HPDE6-E6E7 (cell line): ENCODE results near the gene KCND2.
"Not testable (repeated sequence)": the region's sequence is repeated elsewhere in the genome, so short reads cannot be mapped to it uniquely, and the experiment has no call there.

Experiments
- DNase-seq: peaks from one replicate; pipeline ENCODE4 v3.0.0; 2011; ENCODE audit warnings: missing footprints; ENCODE audit errors: extremely low spot score

Gene KCND2

DNA sequence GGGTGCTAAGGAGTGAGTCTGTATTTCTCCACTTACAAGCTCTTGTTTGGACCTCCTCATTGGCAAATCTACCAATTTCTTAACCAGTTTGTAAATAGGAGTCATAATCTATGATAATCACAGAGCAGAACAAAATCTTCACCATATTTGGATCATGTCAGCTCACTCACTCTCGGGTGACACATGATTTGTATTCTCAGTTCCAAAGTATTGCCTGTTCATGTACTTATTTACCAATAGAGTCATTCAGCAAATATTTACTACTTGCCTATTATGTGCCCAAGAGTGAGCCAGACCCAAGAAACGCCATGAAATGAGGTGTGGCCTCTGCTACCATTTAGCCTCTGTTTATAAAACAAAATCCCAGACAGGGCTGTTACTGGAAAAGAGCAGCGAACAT lies 470.2 kb downstream of the KCND2 start:
- peak; percentile 10 for DNase-seq

DNA sequence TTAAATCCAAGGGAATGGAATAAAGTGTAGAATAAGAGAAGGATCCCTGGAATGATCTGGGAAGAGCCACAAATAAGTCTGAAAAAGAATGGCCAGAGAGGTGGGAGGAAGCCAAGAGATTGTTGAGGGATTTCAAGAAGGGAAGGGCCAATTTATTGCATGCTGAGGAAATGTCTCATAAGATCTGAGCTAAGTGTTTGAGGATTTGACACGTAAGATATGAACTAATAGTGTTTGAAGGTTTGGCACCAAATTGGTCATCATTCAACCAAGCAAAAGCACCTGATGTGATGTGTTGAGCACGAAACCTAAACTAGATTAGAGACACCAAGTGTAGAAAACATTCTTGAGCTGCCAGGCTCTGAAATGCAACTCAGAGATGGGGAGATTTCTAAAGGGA lies 487.1 kb downstream of the KCND2 start:
- DNase-seq = no peak

DNA sequence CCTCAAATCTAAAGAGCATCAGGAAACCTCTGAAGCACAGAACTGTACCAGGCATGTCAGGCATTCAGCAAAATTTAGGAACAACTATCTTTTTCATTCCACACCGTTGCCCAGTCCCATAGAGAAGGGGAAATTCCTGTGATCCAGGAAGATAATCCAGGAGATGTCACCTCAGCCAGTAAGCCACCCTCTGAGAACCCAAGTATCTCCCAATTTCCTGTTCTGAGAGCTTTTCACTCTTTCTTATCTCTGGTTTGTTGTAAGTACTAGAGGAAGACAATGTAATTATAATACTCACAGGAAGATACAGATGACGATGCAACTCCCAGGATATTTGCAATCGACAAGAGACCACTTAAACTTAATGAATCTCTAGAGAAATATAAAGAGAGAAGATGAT lies 487.9 kb downstream of the KCND2 start:
- no peak for DNase-seq

DNA sequence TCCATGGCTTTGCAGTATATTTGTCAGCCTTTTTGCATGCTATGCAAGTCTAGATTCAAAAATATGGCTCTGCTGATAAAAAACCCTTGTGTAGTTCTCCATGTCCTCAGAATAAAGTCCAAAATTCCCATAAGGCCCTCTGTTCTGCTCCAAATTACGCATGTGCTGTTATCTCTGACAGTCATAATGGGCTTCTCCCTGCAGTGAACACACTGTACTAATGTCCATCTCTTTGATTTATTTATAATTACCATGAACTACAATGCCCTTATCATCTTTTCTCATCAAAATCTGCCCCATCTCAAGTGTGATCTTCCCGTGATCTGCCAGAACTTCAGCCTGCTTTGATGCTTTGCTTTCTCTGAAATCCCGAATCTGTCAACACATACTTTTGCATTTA lies 497.2 kb downstream of the KCND2 start:
- DNase-seq = no peak

DNA sequence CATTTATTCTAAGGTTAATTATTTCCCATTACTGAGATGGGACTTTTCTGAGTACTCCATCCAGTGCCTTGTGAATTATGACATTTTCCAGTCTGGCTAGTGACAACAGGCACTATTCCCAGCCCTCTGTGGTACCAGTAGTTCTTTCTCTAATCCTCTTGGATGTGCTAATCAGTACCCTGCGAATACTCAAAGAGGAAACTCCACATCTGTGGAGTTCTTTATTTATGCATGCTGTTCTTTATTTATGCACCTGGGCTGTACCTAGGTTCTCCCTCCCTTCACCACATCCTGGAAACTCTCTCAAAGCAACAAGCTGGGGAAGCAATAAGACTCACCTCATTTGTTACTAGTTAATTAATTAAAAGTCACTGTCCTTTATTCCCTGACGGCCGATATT lies 501.5 kb downstream of the KCND2 start:
- DNase-seq = no peak

DNA sequence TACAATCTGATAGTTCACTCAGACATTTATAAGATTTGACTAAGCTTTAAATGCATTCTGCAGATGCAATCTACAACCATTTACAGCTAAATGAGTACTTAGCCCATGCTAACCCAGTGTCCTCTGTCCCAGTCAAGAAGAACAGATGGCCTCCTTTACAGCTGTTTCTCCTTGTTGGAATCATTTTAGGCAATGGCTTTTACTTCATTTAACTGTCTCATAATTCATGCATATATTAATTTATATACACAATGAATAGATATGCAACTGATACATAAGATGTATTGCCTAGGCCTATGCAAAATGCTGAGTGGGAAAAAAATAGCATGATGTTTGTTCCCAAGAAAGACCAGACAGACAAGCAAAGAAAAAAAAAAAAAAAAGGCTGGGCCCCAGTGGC lies 502.8 kb downstream of the KCND2 start:
- DNase-seq = no peak

DNA sequence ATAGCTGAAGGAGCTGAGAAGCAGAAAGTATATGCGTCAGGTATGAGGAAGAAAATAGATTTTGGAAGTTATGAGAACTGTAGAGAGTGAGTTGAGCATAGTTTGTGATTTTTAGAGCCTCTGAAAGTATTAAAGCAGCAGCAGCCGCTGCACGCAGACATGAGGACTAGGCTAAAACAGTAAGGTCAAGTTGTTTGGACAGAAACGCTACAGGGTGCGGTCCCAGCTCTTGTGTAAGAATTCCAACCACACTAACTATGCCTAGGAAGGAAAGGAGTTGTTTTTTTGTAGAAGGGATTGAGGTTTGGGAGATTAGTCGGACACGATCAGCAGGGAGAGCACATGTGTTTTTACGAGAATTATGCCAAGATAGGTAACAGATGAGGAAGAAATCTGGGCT lies 506.1 kb downstream of the KCND2 start:
- DNase-seq = not testable (repeated sequence)

DNA sequence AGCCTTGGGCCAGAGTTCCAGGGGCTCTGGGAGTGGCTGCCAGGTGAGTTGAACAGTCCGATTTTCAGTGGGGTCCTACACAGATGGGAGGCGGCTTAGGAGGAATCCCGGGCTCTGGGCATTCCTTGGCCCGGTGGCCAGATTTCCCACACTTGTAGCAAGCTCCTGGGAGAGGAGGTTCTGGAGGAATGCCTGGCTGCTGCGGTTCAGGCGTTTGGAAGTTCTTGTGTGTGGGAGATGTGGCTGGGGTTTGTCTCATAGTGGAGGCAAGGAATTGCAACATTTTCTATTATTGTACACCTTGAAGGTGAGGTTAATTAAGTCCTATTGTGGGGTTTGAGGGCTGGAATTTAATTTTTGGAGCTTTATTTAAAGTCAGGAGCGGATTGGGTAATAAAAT lies 507.5 kb downstream of the KCND2 start:
- not testable (repeated sequence) for DNase-seq

DNA sequence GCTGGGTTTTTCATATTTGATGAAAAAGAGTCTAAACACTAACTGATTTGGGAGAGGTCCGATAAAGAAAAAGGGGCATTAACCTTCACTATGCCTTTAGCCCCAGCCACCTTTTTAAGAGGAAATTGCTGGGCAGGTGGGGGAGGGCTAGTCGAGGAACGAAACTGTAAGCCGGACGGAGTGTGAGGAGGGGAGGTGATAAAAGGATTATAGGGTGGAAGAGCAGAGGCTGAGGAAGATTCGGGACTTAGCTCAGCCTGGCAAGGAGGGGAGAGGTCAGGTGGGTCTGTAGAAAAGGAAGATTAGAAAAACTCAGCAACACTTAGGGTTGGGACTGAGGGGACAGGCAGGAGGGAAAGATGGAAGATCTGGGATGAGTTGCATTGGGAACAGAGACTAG lies 508.0 kb downstream of the KCND2 start:
- no peak for DNase-seq

DNA sequence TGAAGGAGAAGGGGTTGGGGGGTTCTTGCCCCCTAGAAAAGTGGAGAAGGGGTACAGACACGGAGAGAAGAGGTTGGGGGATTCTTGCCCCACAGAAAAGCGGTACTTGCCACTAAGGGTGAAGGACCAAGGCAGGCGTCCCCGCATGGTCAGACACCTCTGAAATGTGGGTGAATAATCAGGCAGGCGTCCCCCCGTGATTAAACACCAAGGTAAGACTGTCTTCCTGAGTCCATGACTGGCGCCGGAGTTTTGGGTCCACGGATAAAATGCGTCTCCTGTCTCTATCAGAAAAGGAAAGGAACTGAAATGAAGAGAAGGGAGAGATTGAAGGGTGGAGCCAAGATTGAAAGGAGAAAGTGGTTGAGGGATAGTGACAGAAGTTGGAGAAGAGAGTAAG lies 508.9 kb downstream of the KCND2 start:
- not testable (repeated sequence) for DNase-seq

DNA sequence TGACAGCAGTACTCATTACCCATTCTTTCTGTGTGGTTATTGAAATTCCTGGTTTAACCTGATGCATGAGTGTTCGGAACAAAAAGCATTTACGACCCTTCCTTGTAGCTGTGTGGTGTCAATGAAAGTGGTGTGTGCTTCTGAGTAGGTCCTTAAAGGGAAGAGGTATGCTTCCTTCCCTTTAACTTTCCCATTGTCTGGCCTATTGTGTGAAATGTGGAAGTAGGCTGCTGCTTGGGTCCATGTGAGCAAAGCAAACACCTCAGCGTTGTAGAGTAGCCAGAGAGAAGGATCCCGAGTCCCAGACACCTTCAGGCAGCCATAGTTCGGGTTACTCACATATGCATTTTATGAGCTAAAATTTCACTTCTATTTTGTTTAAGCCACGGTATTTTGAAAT lies 510.3 kb downstream of the KCND2 start:
- DNase-seq = no peak

DNA sequence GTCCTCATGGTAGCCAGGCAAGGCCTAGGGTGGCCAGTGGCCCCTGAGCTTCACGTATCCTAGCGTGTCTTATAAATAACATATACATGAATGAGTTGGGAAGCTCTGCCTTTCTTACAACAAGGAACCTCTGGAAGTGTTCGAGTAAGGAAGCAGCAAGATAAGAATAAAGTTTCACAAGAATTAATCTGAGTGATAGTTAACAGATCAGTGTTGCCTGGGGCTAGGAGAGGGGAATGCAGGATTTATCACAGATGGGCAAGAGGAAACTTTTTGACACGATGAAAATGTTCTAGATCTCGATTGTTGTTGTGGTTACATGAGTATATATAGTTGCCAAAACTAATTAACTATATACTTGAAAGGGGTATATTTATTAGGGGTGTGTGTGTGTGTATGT lies 510.7 kb downstream of the KCND2 start:
- DNase-seq = no peak

DNA sequence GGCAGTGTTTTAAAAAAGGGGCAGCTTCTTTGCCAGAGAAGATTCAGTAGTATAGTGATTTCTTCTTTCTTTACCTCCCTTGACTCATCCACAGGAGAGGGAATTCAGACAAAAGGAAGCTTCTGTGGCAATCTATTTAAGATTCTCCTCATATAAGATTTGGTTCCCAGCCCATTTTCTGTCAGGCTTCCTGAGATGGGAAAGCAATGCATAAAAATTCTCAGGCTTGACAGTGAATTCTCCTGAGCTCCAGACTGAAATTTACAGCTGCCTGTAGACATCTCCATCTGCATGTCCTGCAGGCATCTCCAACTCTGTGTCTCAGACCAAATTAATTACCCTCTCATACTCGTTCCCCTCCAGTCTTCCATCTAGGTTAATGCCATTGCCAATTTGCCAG lies 512.1 kb downstream of the KCND2 start:
- no peak for DNase-seq

DNA sequence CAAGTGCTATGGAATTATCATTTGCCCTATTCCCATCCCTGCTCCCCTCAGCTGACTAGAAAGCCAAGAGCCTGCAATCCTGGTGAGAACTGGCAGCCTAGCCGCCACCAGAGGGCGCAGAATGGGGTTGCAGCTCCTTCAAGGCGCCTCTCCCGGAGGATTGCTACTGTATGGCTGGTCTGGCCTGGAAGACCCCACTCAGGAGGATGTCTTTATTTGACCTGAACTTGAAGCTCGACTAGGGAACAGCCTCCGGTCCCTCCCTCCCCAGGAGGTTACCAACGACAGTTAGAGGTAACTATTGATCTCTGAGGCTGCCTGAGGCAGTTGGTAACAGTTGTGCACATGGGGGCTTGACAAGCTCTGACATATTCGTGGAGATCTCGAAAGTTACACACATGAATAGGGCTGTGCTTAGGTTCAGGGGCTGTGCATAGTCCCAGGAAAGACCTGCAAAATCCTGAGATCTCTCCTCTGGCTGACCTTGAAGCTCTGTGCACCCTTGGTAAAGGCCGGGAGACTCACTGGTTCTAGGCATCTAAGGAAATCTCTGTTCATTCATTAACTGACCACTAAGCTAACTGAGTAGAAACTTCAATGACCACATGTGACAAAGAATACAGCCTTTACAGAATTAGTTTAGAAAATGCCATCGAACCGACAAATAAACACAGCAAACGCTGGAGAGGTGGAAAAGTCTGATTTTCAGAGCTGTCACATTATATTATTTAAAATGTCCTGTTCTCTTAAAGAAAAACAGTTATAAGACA lies 519.3 kb downstream of the KCND2 start:
- peak; percentile 23 for DNase-seq

DNA sequence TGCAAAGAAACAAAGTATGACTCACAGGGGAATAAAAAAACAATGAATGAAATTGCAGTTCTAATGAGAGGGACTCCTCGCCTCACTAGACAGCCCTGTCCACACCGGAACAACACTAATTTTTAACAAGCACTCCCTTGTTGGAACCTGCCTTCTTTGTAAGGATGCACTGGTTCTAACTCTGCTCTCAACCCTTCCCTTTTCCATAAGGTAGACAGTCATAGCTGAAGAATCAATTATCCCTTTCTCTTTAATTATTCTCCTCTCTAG lies 519.8 kb downstream of the KCND2 start:
- no peak for DNase-seq

DNA sequence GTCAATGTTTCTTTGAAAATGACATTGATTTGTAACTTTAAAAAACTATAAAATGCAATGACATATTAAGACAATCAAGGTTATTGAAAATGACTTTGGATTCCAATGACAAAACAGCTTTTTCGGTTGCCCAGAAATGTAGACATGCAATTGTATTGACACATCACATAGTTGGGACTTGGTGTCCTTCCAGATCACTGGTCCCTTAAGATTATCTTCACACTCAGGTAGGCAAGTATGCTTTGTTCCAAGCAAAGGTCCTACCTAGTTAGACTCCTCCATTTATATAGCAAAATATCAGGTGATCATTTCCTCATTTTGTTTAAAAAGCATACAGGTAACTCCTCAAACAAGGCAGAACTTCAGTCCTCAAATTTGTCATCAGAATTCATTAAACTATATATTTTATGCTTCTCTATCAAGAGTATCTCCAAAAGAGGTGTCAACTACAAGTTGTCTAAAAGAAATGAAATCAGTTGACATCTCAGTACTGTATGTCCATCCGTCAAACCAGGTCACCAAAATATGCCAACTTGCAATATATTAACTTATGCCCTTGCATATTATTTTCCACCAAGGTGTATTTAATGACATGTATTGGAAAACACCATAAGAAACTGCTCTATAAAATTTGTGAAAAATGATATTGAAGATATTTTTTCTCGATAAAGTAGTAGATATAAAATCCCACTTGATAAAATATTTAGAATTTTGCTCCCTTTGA lies 520.4 kb downstream of the KCND2 start:
- DNase-seq = no peak

DNA sequence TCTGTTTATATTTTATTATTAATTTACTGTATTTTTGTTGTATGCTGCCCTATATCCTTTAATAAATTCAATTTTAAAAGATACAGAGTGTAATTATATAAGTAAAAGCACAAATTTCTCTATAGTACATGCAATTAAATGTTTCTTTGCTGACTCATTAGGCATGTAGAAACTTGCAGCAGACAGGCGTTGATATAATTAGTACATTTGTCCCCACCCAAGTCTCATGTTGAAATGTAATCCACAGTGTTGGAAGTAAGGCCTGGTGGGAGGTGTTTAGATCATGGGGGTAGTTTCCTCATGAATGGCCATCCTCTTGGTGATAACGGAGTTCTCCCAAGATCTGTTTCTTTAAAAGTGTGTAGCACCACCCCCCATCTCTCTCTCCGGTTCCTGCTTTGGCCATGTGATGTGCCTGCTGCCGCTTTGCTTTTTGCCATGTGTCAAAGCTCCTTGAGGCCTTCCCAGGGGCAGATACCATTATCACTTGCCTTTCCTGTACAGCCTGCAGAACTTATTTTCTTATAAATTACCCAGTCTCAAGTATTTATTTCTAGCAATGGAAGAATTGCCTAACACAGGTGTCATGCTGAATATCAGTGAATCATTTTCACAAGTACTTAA lies 521.2 kb downstream of the KCND2 start:
- no peak for DNase-seq

DNA sequence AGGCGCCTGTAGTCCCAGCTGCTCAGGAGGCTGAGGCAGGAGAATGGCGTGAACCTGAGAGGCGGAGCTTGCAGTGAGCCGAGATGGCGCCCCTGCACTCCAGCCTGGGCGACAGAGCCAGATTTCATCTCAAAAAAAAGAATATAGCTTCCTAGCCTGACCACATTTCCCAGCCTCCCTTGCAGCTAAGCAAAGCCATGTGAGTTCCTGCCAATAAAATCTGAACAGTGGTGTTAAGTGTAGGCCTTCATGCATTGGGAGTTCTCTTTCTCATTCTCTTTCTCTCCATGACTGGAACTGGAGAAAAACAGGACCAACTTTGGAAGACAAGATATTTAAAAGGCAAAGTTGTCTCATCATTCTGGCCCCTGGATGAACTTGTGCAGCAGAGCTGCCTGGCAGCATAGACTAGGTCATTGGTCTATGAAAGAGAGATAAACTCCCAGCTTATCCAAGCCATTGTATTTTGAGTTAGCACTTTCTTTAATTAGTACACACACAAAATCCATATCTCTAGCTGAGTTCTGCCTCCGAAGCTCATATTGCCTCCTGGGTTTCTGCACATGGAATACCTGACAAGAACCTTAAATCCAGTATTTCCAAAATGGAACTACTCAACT lies 524.2 kb downstream of the KCND2 start:
- DNase-seq = no peak

DNA sequence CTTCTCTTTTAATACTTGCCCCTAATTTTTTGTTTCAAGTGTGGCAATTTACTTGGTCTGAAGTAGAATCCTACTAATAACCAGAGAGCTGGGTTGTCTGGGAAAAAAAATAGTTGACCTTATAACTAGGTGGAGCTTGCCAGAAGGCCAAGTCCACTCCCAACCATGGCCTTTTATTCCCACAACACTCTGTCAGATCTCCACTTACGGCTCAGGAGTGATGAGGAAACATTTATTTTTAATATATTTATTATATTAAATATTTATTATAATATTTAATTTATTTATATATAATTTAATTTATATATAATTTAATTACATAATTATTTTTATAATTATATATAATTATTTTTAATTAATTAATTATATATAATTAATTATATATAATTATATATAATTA lies 526.2 kb downstream of the KCND2 start:
- no peak for DNase-seq
